HG02840 (cell line): ENCODE data around the gene HADHA.
"Not testable (repeated sequence)": the region's sequence is repeated elsewhere in the genome, so short reads cannot be mapped to it uniquely, and the experiment has no call there.

Experiments used
- ATAC-seq: cut with Tn5 transposase; IDR thresholded peaks from one replicate; pipeline ENCODE4 v1.9.1; 2021; ENCODE audit warnings: mild to moderate bottlenecking, moderate library complexity, moderate number of reproducible peaks; ENCODE audit not compliant: unreplicated experiment, low FRiP score

The HADHA gene

GRCh38 chr2:26244309-26245230, at the start of gene HADHA, which contains the start of gene HADHB:
Gene HADHA (minus strand): TSS chr2:26244632. CDS start chr2:26244596, 36 bp downstream.
Gene HADHB (plus strand): TSS chr2:26244939. CDS start chr2:26254255, 9,316 bp downstream.
- ATAC-seq = peak; percentile 77

- no peak for ATAC-seq
These were observed 48.2 kb upstream of the HADHA start for GRCh38 chr2:26292646-26293045.

GRCh38 chr2:26290001-26290400, 45.6 kb upstream of the HADHA start:
- no peak for ATAC-seq

- ATAC-seq = no peak
These were observed 41.5 kb upstream of the HADHA start for GRCh38 chr2:26285931-26286330.

GRCh38 chr2:26284132-26284531, 39.7 kb upstream of the HADHA start:
- no peak for ATAC-seq

GRCh38 chr2:26283606-26284005, 39.2 kb upstream of the HADHA start:
- no peak for ATAC-seq

- no peak for ATAC-seq
These were observed 36.8 kb upstream of the HADHA start for GRCh38 chr2:26281226-26281625.

- no peak for ATAC-seq
These were observed 35.5 kb upstream of the HADHA start for GRCh38 chr2:26279886-26280285.

- ATAC-seq = no peak
These were observed 32.2 kb upstream of the HADHA start for GRCh38 chr2:26276484-26277227.

- ATAC-seq = no peak
These were observed 29.7 kb upstream of the HADHA start for GRCh38 chr2:26274058-26274613.

- no peak for ATAC-seq
These were observed 29.1 kb upstream of the HADHA start for GRCh38 chr2:26273501-26273900.

- ATAC-seq = no peak
These were observed 25.9 kb upstream of the HADHA start for GRCh38 chr2:26270373-26270772.

GRCh38 chr2:26269571-26270158, 25.2 kb upstream of the HADHA start:
- ATAC-seq = no peak

GRCh38 chr2:26268670-26269385, 24.4 kb upstream of the HADHA start:
- ATAC-seq = not testable (repeated sequence)

- ATAC-seq = no peak
These were observed 23.8 kb upstream of the HADHA start for GRCh38 chr2:26268213-26268612.

GRCh38 chr2:26258836-26259235, 14.4 kb upstream of the HADHA start:
- not testable (repeated sequence) for ATAC-seq

- no peak for ATAC-seq
These were observed 11.4 kb upstream of the HADHA start for GRCh38 chr2:26255759-26256384.

GRCh38 chr2:26251893-26252292, 7.5 kb upstream of the HADHA start:
- ATAC-seq = no peak

GRCh38 chr2:26249625-26250024, 5.2 kb upstream of the HADHA start:
- ATAC-seq = no peak

- ATAC-seq = no peak
These were observed 2.4 kb upstream of the HADHA start for GRCh38 chr2:26246818-26247217.
